CD4-positive, alpha-beta T cell treated with Interleukin-21 for 1 hour (primary cell): ENCODE measurements around the gene SIX5.
"Not testable (repeated sequence)": the region's sequence is repeated elsewhere in the genome, so short reads cannot be mapped to it uniquely, and the experiment has no call there.

Source experiments
- DNase-seq: peaks from one replicate; pipeline ENCODE4 v3.0.0-alpha.2; 2020

Gene SIX5

DNA sequence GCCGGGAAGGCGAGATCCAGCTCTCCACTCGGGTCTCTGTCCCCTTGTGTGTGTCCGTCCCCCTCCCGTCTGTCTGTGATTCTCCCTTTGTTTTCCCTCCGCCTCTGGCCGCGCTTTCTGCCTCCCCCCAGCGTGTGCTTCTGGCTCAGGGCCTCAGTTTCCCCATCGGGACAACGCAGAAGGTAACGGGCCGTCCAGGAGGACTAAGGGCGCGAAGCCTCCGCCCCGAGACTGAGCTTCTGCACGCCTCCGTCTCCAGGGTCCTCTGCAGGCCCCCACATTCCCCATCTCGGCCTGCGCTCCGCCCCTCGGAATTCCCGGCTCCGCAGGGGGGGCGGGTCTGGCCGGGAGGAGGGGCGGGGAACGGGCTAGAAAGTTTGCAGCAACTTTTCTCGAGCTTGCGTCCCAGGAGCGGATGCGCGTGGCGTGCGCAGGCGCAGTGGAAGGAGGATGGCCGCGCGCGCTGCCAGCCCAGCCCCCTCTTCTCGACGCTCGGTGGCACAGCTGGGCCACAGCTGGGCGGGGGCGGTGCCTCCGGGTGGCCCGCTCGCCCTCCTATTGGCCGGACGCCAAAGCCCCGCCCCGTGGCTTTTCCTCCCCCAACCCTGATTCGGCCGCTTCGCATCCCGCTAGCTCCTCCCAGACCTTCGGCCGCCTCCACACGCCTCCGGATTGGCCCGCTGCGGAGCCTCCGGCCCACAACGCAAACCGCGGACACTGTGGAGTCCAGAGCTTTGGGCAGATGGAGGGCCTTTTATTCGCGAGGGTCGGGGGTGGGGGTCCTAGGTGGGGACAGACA lies at the start of gene SIX5:
SIX5 (minus strand) TSS at position 269 of the 799 bp plus-strand sequence. CDS start 408 bp downstream, outside the sequence.
- DNase-seq: peak; percentile 96

DNA sequence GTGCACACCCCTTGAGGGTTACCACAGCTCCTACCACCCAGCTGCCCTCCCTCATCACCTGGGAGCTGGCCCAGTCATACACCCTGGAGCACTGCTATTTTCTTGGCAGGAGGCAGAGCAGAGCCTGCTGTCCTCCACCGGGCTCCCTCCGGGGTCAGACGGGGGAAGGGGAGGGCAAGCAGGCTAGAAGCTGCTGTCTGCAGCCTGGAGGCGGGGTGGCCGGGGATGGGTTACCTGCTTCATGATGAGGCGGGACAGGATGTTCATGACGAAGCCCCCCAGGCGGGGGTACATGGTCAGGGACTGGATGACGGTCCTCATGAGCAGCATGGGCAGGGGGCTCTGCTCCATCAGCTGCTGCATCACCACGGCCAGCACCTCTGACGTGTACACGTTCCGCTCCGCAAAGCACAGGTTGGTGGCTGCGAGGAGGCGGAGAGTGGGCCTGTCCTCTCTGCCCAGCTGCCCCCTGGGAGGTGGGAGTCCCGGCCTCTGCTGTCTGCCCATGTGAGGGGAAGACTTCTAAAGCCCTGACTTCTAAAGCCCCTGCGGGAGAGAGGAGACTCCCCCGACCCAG lies 48.8 kb upstream of the SIX5 start:
- no peak for DNase-seq

DNA sequence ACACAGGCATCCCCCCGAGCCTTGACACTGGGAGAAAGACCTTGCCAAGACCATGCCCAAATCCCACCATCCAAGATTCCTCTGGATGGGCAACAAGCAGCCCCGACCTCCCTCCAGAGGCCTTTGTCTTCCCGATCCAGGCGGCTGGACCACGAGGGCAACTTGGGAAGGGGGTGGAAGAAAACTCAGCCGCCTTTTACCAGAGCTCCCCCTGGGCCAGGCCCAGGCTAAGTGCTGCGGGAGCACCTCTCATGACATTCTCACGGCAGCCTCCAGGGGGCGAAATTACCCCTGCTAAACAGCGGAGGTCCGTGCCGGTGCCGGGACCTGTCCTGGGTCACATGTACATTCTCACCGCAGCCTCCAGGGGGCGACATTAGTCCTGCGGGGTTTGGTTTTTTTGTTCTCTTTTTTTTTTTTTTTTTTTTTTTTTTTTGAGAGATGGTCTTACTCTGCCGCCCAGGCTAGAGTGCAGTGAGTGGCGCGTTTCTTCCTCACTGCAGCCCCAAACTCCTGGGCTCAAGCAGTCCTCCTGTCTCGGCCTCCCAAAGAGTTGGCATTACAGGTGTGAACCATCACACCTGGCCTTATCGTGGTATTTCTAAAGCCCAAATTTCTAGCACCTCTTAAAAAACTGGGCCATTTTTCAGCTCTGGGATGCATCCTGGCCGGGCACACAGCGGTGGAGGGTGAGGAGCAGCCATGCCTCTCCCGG lies 48.1 kb upstream of the SIX5 start:
- DNase-seq: peak; percentile 96

DNA sequence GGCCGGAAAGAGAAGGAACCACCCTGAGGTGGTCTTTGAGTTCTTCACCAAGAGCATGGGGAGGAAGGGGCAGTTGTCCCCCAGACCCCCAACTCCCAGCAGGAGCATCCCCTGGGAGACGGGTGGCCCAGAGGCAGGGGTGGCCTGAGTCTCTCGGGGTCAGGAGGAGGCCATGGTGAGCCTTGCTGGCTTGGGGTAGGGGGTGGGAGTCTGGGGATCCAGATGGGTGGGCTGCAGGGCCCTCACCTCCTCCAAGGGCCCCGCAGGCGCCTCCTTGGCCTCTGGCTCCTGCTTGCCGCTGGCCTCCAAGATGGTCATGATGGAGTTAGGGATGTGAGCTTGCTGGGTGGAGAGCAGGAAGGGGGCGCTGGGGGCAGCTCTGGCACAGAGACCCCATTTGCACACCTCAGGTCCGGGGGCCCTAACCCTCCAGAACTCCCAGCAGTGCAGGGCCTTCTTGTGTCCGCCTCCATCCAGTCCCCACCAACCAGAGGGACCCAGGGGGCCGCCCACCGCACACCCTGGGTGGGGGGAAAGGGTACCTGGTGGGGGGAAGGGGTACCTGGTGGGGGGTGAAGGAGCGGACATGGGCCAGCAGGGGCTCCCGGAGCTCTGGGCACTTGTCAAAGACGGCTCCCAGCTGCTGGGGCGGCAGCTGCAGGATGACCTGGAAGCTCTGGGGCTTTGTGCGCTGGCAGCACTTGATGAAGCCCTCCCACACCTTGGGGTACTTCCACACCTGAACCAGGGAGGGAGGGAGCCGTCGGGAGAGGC lies 47.4 kb upstream of the SIX5 start:
- DNase-seq: no peak

DNA sequence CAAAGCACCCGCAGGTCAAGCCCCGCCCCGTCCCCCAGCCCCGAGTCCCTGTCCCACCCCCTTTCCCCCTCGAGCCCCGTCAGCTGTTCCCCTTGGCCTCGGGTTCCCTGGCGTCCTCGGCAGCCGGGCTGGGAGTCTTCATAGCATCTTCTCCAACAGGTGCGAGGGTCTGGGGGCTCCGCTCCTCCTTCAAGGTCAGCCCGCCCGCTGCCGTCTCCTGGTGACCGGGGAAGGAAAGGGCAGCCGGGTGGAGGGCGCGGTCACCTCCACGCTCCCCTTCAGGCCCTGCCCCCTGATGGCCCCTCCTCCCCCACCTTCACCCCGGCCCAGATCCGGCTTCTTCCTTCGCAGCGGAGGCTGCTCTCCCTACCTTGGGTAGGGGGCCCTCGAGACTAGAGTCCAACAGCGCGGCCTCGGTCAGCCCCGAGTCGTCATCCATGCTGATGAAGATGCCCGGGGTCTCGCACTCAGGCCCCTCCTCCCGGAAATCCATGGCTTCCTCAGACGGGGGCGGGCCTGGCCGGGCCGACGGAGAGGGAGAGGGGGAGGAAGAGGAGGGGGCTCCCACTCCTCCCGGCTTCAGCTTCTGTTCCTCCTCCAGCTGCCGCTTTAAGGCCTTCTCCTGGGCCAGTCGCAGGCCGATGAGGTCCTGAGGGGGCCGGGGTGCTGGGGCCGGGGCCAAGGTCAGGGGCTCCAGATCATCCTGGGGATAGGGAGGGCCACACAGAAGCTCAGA lies 46.6 kb upstream of the SIX5 start:
- no peak for DNase-seq

DNA sequence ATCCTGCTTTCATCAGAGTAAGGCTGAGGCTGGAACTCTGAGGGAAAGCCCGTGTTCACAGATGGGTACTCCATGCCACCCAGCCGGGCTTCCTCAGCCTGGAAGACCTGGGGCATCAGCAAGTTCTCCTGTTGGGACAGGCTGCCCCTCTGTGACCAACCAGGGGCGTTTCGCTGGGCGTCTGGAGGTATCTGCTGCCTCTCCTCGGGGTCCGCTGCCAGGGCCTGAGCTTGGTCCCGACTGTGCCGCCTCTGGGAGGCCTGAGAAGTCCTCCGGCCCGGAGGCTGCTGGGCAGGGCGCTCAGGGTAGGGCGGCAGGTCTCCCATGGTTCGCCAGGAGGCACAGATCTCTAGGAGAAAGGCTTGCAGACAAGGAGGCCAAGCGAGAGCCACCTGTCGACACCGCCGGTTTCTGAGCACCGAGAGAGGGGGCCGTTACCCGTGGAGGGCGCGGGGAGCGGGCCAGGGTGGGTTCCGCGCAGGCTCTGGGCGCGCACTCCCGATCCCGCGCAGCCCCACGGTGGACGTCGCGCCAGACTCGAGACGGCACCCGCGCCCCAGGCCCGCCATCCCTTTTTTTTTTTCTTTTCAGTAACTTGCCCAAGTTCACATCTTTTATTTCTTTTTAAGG lies 45.9 kb upstream of the SIX5 start, which contains the start of gene RSPH6A:
RSPH6A (minus strand) TSS at position 458 of the 630 bp plus-strand sequence; CDS start at position 326, 132 bp downstream.
- no peak for DNase-seq

DNA sequence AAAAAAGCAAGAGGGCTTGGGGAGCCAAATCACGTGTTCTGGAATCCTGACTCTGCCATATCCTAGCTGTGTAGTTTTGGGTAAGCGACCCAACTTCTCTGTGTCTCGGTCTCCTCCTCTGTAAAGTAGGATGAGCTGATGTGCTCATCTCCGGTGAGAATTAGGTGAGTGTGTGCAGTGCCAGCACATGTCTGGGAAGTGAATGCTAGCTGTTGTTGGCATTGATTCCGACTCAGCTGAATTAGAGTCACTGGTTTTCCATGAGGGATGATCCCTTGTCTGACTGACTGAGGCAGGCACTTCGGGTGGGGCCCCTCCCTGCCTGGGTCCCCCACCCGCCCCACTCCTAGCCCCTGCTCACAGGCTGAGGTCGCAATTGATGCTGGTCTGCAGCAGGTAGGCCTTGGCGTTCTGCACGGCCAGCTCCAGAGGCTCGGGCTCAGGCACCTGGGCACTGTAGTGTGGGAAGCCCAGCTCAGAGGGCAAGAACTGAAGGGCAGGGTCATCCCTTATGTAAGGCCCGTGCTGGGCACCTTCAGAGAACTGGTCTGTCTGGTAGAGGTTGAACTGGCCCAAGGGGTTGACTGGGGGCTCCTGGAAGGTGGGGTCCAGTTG lies 45.2 kb upstream of the SIX5 start:
- no peak for DNase-seq

DNA sequence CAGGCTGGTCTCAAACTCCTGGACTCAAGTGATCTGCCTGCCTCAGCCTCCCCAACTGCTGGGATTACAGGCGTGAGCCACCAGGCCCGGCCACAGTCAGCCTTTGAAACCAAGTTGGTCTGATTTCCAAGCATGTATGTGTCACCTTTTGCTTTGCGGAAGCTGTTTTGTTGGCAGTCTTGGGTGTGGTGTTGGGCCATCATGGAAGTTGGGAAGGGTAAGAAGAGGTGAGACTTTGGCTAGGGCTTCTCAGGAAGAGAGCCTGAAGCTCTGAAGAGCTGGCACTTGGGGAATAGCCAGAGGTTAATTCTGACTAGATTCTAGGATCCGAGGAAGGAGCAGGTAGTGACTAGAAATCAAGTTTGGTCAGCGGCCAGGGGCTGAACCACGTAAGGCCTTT lies 43.2 kb upstream of the SIX5 start:
- no peak for DNase-seq

DNA sequence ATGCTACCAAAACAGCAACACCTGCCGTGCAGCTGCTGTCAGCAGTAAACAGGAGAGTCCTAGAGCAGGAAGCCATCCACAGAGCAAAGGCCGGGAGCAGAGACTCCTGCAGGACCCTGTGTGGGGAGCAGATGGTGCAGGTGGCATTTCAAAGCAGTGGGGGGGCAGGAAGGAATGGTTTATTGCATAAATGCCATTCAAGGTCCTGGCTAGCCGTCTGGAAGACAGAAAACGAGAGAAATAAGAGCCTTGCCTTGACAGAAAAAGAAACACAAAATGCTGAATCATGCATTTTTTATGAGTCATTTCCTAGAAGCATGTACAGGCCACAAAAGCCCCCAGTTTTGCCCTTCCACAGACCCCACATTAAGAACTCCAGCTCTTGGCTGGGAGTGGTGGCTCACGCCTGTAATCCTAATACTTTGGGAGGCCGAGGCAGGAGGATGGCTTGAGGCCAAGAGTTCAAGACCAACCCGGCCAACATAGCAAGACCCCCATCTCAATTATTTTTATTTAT lies 40.6 kb upstream of the SIX5 start:
- no peak for DNase-seq

DNA sequence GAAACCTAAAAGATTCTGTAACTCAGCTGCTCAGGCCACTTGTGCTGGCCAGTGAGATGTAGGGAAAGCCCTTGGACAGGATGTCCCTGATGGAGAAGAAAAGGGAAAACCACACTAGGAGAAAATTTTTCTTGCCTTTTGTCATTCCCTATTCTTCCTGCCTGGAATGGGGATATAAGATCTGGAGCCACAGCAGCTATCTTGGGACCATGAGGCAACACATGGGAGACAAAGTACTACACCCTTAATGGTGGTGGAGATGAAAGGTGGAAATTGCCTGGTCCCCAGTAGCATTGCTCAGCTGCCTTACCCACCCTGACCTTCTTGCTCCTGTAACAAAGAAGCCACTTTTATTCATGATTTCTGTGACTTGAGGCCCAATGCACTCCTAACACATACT lies 36.7 kb upstream of the SIX5 start:
- no peak for DNase-seq

DNA sequence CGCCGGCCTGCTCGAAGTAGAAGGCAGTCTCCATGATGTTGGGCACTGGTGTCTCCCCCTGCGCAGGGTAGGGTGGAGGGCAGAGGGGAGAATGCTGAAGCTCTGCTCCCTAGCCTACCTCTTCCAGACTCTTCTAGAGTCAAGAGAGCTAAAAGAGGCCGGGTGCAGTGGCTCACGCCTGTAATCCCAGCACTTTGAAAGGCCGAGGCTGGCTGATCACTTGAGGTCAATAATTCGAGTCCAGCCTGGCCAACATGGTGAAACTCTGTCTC lies 35.8 kb upstream of the SIX5 start:
- no peak for DNase-seq

DNA sequence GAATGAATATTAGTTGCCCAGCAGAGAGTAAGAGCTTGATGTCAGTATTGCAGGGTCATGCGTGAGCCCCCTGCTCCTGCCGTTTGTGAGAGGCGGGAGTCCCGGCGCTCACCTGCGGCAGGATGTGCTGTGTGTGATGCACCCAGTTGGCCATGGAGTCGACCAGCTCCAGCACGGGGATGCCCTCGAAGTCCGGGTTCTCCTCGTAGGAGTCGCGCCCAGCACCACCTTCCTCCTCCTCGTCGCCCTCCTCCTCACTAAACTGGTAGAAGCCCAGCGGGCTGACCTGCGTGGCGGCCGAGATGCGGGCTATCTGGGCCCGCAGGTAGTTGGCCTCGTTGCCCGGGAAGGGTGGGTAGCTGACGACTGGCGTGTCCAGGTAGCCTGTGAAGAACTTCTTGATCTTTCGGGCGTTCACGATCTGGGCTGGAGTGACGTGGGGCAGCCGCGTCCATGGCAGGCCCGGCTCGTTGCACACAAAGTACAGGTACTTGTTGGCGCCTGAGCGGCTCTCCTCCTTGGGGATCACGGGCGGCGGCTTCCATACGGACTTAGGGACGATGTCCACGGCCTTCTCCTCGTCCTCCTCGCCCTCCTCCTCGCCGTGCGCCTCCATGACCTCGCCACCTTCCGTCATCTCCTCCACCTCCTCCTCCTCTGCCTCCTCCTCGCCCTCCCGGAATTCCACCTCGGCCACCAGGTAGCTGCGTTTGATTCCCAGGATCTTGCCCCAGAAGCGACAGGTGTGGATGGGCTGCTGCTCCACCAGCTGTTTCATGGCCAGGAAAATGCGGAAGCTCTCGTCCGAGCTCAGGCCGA lies 35.3 kb upstream of the SIX5 start:
- no peak for DNase-seq

DNA sequence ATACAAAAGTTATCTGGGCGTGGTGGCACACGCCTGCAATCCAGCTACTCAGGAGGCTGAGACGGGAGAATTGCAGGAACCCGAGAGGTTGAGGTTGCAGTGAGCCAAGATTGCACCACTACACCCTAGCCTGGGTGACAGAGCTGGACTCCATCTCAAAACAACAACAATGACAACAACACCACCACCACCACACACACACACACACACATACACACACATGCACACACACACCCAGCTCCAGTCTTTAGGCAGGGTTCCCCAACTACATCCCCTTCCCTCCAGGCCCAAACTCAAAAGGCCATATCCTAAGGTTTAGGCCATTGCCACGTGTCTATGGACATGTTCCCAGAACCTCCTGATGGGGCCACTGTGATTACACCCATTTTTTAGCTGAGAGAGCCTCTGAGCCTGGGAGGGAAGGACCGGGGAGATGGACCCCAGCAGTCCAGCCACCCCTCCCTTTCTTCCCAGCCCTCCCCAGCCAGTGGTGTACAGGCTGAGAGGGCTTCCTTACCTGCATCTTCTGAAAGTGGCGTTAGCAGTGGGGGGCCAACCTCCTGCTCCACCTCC lies 32.6 kb upstream of the SIX5 start:
- DNase-seq: no peak

DNA sequence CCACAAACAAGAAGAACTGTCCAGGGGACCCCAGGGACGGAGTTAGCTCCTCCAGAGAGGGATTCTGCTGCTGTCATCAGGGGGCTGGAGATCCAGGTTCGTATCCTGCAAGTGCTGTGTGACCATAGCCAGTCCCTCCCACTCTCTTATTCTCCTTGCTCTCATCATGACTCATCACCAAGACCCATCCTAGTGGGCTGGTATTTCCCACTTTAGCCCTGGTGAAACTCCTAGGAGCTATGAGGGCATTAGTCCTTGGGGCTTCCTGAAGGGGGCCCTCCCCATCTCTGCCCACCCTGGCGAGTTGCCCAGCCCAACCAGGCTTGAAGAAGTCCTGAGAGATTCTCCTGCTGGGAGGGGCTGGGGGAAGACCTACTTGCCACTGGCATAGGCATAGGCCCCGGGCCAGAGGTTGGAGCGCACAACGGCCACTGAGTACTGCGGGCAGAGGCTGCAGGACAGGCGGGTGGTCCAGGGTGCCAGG lies 31.1 kb upstream of the SIX5 start:
- no peak for DNase-seq

DNA sequence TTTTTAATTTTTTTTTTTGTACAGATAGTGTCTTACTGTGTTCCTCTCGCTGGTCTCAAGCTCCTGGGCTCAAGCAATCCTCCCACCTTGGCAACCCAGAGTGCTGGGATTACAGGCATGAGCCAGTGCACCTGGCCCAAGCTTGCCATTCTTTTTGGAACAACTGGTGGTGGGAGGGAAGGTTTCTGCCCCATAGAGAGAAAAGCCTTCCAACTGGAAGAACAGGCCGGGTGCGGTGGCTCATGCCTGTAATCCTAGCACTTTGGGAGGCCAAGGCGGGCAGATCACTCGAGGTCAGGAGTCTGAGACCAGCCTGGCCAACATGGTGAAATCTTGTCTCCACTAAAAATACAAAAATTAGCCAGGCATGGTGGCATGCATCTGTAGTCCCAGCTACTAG lies 30.5 kb upstream of the SIX5 start:
- DNase-seq: not testable (repeated sequence)

DNA sequence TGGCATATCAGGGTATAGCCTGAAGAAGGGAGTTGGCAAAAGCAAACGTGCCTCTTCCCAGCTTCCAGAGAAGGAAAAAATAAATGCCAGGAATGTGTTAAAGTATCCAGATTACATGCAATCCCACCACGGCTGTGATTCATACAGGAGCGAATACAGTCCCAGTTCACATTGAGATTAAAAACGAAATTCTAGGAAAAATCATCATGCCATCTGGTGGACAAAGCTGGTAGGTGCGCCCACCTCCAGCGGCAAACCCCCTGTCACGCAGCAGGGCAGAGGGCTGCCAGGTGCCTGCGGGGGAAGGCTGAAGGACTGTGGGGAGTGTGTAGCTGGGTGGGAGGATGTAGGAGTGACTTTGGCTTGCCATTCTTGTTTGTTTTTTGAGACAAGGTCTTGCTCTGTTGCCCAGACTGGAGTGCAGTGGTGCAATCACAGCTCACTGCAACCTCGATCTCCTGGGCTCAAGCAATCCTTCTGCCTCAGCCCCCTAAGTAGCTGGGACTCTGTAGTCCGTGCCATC lies 30.0 kb upstream of the SIX5 start:
- DNase-seq: peak; percentile 70

DNA sequence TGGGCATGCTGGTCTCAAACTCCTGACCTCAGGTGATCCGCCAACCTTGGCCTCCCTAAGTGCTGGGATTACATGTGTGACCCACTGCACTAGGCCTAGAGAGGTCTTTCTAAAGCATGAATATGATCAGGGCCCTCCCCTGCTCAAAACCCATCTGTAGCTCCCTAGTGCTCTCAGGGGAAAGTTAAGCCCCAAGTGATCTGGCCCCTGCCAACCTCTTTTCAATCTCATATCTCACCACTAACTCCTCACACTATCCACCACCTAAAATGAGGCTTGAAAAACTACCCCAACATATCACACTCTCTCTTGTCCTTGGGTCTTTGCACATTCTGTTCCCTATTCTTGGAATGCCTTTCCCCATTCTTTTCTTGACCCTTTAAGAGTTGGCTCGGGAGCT lies 25.6 kb upstream of the SIX5 start:
- DNase-seq: no peak

DNA sequence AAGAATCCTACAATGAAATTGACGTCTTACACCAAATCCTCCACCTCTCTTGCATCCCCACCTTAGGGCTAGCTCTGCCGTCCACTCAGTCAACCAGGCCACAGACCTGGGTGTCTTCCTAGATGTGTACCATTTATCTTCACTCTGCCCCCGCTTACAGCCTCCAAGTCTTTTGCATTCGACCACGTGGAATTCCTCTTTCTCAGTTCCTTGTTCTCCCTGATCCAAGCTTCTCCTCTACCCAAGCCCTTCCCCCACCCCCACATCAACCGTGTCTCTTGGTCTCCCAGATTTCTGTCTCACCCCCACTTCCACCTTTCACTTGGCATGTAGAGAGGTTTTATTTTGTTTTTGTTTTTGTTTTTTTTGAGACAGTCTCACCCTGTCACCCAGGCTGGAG lies 24.8 kb upstream of the SIX5 start:
- DNase-seq: no peak

DNA sequence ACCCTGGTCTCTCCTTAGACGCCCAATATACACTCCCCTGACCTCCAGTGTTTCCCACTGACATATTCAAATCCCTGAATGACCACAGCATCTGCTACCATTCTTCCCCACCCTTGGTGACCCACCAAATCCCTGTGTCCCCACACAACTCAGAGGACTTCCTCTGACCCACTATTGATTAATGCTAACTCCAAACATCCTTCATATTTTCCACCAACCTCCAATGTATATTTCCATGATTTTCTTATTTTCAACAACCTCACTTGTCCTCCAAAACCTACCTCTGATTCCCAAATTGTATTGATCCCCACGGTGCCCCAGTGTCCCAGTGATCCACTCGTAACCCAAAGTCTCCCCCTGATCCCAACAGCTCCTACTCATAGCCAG lies 24.1 kb upstream of the SIX5 start:
- no peak for DNase-seq
